IPS-NIHi7 (cell line): ENCODE results near the gene ATAD3C.
"Not testable (repeated sequence)": the region's sequence is repeated elsewhere in the genome, so short reads cannot be mapped to it uniquely, and the experiment has no call there.

Experiments used
- DNase-seq: peaks from one replicate; pipeline ENCODE4 v3.0.0; 2012; ENCODE audit warnings: mixed read lengths; ENCODE audit errors: extremely low spot score

ATAD3C gene

GRCh38 chr1:1442069-1442770 is 7.3 kb upstream of the ATAD3C start:
- DNase-seq, result no peak

- DNase-seq, result not testable (repeated sequence)
Measured at GRCh38 chr1:1446631-1447030, 2.9 kb upstream of the ATAD3C start.

- DNase-seq, result not testable (repeated sequence)
Measured at GRCh38 chr1:1450616-1451015, 1.1 kb downstream of the ATAD3C start.

- DNase-seq, result no peak
Measured at GRCh38 chr1:1451696-1452364, 2.3 kb downstream of the ATAD3C start.

GRCh38 chr1:1452365-1452739 is 2.9 kb downstream of the ATAD3C start:
- DNase-seq, result not testable (repeated sequence)

GRCh38 chr1:1452882-1453281 is 3.4 kb downstream of the ATAD3C start:
- no peak for DNase-seq

- DNase-seq, result not testable (repeated sequence)
Measured at GRCh38 chr1:1454286-1455056, 5.0 kb downstream of the ATAD3C start.

GRCh38 chr1:1455366-1455884 is 5.9 kb downstream of the ATAD3C start:
- no peak for DNase-seq

GRCh38 chr1:1455934-1456333 is 6.4 kb downstream of the ATAD3C start:
- not testable (repeated sequence) for DNase-seq

GRCh38 chr1:1456683-1457255 is 7.3 kb downstream of the ATAD3C start:
- not testable (repeated sequence) for DNase-seq

- DNase-seq, result not testable (repeated sequence)
Measured at GRCh38 chr1:1459156-1459555, 9.7 kb downstream of the ATAD3C start.

GRCh38 chr1:1459711-1460110 is 10.2 kb downstream of the ATAD3C start:
- not testable (repeated sequence) for DNase-seq

- no peak for DNase-seq
Measured at GRCh38 chr1:1460540-1461130, 11.1 kb downstream of the ATAD3C start.

GRCh38 chr1:1461721-1462317 is 12.3 kb downstream of the ATAD3C start:
- DNase-seq, result no peak

- no peak for DNase-seq
Measured at GRCh38 chr1:1462318-1462966, 13.0 kb downstream of the ATAD3C start.

- no peak for DNase-seq
Measured at GRCh38 chr1:1463312-1463711, 13.8 kb downstream of the ATAD3C start.

GRCh38 chr1:1468196-1468985 is 18.9 kb downstream of the ATAD3C start:
- not testable (repeated sequence) for DNase-seq

- DNase-seq, result no peak
Measured at GRCh38 chr1:1470626-1471388, 21.3 kb downstream of the ATAD3C start.
